GM19328 (cell line): ENCODE measurements around the gene POLR2I.
"Not testable (repeated sequence)": the region's sequence is repeated elsewhere in the genome, so short reads cannot be mapped to it uniquely, and the experiment has no call there.

Experiments
- ATAC-seq: cut with Tn5 transposase; IDR thresholded peaks from one replicate; pipeline ENCODE4 v1.9.1; 2021; ENCODE audit warnings: mild to moderate bottlenecking, moderate library complexity; ENCODE audit not compliant: unreplicated experiment

The POLR2I gene

DNA sequence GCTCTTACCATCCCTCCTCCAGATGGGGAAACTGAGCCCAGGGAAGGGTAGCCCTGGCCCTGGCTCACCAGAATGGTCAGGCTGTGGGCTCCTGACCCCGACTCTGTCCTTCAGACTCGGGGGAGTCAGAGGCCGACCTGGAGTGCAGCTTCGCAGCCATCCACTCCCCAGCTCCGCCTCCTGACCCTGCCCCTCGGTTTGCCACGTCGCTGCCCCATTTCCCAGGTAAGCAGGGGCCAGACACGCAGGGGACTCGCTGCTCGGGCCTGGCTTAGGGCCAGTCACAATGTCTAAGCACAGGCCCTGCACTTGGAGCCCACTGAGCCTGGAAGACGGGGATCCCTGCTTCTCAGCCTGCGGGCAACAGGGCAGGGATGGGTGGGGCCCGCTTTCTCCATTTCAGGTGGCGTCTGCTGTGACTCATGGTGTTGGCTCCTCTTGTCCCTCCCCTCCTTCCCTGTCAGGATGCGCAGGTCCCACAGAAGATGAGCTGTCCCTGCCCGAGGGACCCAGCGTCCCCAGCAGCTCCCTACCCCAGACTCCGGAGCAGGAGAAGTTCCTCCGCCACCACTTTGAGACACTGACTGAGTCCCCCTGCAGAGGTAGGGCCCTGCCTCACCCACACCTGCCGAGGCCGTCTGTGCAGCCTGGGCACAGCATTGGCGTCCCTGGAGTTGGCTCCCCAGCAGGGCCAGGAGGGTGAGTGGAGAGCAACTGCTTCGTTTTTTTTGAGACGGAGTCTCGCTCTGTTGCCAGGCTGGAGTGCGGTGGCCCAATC lies 12.9 kb downstream of the POLR2I start:
- ATAC-seq: no peak

DNA sequence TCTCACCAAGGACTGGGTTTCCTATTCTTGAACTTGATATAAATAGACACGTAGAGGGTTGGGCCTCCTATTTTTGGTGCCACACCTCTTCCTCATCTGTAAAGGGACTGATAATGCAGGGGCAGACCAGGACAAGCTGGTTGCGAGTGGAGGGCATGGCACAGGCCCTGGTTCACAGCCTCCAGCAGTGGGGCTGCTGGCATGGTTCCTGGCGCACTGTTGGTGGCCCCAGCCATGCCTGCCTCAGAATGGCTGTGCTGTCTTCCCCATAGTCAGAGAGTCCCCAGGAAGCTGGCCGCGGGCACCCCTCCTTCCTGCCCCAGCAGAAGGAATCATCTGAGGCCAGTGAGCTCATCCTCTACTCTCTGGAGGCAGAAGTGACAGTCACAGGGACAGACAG lies 14.2 kb downstream of the POLR2I start:
- no peak for ATAC-seq

DNA sequence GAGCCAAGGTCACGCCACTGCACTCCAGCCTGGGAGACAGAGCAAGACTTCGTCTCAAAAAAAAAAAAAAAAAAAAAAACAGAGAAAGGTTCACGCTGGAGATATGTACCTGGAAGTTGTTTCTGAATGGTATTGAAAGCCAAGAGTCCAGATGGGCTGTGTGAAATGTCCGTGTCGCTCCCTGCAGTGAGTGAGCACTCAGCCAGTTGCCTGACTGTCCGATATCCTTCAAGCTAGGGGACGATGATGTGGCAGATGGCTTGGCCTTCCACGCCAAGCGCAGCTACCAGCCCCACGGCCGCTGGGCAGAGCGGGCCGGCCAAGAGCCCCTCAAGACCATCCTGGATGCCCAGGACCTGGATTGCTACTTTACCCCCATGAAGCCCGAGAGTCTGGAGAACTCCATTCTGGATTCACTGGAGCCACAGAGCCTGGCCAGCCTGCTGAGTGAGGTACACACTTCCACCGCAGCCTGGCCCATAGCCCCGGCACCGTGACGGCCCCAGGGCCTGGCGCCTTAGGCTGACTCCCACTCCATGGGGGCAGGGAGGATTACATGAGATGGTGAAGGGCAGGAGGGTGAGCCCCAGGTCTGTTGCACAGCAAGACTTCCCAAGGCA lies 15.4 kb downstream of the POLR2I start:
- ATAC-seq: no peak

DNA sequence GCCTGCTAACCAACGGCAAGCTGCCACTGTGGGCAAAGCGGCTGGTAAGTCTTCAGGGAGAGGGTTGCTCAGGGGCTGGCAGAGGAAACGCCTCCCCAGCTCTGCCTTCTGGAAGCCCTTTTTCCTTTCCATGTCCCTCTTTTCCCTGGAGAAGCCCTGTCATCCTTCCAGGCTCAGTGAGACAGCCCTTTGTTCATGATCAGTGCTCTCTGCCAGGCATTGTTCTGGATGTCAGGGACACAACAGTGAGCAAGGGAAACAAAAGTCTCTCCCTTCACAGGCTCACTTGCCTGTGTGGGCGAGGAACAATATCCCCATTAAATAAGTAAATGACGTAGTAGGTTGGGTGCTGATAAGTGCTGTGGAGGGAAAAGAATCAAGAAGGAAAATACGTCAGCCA lies 17.6 kb downstream of the POLR2I start:
- no peak for ATAC-seq

DNA sequence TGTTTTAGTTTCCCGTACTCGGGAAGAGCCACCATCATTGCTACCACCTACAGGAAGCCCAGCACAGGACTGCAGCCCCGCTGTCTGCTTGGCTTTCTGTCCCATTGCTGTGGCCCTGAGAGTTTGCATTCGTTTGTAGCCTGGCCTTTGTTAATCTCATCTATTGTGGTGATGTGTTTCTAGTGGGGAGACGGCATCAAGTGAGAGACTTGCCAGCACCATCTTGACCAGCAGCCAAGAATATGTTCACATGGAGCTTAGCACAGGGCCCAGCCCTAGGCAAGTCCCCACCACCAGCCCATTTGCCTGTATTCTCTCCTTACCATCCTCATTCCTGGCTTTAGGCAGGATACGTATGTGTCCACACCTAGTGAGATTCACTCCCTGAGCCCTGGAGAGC lies 21.0 kb downstream of the POLR2I start:
- ATAC-seq: no peak

DNA sequence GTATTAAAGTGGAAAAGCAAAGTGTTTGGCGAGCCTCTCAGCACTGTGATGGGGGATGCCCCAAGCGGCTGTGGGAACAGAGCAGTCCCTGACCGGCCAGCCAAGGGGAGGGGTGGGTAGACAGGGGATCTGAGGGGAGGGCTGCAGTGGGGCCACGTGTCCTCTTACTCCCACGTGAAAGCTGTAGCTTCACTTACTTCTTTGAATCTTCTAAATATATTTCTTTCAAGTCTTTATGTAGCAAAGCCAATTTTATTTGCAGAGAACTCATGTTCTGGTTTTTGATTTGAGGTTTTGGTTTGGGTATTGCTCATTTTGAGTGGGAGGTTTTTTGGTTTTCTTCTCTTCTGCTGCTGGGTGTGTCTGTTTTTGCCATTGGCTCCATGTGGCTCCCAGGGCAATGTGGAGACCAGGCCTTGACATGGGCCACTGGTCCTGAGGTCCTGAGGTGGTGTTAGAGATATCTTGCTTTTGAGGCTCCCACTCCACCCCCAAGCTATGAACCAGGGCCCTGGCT lies 21.5 kb downstream of the POLR2I start:
- no peak for ATAC-seq

DNA sequence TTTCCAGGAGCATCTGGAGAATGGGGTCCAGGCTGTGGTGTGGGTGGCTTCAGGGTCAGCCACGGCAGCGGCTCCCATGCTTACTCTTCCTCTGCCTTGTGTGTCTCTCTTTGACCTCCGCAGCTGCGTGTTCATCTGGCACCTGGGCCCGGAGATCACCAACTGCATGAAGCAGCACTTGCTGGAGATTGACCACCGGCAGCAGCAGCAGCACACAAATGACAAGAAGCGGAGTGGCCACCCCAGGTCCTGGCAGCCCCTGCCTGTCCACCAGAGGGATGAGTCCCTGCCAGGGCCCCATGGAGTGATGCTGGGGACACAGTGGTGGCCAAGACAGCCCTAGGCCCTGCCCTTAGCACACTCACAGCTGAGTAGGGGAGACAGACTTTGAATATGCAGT lies 22.1 kb downstream of the POLR2I start:
- ATAC-seq: no peak

DNA sequence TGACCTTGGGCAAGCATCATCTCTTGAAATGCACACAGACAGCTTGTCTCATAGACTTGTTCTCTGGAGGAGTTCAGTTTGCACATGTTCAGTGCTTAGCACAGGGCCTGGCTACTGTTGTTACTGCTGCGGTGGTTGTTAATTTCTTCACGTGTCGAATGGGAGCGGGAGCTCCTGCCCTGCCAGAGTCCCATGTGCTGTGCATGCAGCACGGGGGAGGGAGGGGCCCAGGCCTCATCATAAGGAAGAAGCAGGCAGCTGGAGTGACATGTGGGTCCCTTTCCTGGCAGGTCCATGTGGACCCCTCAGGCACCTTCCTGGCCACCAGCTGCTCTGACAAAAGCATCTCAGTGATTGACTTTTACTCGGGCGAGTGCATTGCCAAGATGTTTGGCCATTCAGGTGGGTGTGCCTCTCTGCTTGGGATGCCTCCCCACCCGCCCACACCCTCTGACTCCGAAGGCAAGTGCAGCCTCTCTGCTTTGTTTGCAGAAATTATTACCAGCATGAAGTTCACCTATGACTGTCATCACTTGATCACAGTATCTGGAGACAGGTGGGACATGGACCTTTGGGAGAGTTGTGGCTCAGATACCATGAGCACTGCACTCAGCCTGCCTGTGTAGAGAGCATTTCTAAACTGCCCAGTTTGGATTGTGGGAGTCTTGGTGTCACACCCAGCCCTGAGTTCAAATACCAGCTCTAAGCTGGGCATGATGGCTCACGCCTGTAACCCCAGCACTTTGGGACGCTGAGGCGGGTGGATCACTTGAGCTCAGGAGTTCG lies 23.6 kb downstream of the POLR2I start:
- no peak for ATAC-seq

DNA sequence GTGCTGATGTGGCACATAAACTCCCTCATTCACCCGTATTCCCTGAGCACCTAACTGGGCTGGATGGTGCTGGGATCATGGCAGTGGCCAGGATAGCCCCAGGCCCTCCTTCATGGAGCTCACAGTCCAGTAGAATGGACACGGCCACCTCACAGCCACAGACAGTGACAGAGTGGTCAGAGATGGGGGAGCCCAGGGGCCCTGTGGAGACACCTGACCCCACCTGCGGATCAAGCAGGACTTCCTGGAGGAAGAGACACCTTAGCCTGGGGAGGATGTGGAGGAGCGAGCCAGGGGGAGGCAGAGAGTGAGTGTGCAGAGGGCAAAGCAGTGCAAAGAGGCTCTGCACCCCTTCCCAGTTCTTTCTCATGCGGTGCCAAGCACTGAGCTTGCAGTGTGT lies 24.8 kb downstream of the POLR2I start:
- no peak for ATAC-seq

DNA sequence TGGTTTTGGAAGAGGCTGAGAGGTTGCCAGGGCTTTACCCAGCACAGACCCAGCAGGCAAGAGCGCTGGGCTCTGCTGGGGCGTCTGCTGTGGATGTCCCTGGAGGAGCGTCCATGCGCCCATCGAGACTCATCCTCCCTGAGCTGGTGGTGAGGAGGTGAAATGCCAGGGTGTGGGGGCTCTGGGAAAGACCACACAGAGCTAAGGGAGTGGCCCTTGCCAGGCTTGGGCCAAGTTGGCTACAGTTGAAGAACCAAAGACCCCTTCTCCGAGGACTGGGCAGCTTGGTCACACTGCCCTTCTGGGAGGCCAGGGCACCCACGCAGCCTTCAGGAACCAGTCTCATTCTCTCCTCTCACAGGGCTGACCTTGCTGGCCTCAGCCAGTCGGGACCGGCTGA lies 28.3 kb downstream of the POLR2I start:
- ATAC-seq: no peak

DNA sequence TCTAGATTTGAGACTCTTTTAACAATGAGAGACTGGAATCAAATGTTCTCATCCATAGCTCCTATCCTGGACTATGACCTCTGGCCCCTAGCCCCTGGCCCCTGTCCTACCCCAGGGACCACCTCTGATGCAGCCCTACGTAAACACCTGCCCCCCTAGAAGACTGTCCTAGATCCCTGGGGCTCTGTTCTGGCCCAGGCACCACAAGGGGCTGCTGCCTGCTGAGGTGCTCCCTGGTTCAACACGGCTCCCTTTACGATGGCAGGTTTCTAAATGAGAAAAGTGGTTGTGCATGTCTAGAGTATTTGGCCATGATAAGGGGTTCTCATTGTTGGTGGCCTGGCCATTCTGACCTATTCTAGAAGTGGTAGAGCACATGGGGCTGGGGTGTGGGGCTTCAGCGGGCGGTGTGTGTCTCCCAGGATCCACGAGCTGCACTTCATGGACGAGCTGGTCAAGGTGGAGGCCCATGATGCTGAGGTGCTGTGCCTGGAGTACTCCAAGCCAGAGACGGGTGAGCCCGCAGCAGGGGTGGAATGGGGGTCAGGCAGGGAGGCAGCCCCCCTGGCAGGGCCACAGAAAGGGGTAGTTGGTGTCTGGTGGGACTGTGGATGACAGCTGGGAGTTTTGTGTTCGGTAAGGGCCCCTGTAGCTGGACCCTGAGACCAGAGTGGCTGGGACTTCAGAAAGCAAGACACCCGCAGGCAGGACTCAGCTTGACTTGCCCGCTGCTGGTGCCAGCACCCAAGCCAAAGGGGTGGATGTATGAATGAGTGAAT lies 30.3 kb downstream of the POLR2I start:
- ATAC-seq: no peak

DNA sequence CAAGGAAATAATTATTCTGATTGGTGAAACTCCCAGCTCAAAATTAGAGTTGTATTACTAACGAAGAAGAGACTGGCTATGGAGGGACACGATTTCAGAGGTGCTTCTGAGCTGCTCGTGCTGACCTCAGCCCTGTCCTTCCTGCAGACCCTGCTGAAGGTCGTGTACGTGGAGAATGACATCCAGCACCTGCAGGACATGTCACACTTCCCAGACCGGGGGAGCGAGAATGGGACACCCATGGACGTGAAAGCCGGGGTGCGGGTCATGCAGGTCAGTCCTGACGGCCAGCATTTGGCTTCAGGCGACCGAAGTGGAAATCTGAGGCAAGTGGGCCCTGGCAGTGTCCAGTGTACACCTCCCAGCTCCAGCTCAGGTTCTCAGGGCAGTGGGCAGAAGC lies 31.8 kb downstream of the POLR2I start:
- no peak for ATAC-seq

DNA sequence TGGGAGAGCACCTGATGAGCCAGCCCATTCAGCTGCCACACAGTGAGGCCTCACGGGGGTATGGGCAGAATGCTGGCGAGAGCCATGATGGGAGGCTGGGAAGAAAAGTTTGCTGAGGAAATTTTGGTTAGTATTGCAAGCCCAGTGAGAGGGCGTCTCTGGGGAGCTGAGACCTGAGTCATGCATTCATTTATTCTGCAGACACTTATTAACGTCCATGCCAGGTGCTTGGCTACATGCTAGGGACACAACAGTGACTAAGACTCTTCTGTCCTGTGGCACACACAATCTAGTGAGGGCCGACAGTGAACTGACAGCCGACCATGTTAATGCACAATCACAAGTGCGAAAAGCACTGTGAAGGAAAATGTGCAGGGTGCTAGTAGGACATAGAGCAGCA lies 32.8 kb downstream of the POLR2I start:
- ATAC-seq: no peak

DNA sequence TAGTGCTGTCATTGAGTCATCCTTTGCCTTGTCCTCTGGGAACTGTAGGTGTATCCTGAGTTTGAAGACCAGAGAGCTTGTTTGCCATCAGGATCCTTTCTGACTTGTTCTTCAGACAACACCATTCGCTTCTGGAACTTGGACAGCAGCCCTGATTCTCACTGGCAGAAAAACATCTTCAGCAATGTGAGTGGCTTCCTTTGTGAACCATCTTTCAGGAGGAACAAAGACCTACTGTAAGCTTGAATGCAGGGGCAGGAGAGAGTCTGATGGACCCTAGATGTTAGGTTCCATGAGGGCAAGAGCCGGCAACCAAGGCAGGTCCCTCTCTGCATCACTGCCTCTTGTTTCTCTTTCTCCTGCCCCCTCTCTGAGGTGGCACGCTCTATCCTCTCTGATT lies 33.3 kb downstream of the POLR2I start:
- no peak for ATAC-seq

DNA sequence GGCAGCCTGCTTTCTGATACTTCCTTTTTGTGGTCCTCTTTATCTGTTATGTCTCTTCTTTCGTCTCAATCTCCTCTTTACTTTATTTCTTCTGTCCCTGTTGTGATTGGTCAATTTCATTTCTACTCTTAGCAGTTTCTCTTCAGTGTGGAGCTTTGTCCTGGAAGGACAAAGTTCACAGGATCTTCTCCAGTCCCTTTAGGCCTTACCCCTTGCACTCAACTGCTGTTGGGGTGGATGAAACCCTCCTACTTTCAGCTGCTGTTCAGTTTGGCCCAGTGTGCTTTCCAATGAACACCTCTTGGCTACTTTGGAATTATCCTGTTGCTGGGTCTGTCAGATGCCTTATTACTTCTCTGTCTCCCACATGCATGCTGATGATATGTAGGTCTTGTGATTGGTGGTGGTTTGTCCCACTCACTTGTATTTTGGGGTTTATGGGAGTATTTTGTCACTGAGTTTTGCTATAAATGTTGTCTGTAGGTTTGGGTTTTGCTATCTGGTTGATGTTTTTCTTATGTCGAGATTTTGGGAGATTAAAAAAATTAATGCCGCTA lies 35.2 kb downstream of the POLR2I start:
- ATAC-seq: no peak

DNA sequence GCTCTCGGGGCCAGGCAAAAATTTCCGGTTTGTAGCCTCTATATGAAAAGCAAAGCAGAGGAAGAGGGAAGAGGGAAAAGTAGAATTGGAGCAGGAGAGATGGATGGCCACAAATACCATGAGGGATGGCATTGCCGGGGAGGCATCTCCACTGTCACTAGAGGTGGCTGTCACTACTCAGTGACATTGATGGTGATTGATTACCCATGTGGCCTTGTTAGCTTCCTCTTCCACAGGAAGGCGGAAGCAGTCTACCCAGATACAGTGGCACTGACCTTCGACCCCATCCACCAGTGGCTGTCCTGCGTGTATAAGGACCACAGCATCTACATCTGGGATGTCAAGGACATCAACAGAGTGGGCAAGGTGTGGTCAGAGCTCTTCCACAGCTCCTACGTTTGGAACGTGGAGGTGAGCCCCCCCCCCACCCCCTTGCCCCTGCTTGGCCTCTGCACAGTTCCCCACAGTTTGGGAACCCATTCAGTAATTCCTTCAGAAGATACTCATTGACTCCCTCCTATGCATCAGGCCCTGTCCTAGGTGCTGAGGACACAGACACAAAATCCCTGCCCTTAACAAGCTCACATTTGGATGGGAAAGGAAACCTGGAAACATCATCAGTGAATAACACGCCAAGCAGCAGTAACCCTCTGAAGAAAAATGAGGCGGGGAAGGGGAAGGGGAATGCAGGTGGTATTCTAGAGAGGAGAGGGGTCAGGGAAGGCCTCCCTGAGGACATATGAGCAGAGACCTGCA lies 41.4 kb downstream of the POLR2I start:
- ATAC-seq: no peak

DNA sequence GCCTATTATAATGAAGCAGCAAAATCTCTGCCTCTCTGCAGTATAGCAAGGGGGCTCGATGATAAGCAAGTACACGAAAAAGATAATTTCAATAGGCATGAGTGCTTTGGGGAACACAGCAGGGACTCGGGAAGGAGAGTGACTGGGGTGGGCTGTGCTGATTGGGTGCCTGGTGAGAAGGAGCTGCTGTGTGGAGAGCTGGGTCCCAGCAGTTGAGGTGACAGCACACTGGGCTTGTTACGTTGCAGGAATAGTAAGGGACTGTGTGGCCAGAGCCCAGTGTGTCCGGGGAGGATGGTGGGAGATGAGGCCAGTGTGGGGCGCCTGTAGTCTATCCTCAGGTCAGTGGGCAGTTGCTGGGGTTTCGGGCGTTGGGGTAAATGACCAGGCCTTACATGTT lies 42.6 kb downstream of the POLR2I start:
- no peak for ATAC-seq

DNA sequence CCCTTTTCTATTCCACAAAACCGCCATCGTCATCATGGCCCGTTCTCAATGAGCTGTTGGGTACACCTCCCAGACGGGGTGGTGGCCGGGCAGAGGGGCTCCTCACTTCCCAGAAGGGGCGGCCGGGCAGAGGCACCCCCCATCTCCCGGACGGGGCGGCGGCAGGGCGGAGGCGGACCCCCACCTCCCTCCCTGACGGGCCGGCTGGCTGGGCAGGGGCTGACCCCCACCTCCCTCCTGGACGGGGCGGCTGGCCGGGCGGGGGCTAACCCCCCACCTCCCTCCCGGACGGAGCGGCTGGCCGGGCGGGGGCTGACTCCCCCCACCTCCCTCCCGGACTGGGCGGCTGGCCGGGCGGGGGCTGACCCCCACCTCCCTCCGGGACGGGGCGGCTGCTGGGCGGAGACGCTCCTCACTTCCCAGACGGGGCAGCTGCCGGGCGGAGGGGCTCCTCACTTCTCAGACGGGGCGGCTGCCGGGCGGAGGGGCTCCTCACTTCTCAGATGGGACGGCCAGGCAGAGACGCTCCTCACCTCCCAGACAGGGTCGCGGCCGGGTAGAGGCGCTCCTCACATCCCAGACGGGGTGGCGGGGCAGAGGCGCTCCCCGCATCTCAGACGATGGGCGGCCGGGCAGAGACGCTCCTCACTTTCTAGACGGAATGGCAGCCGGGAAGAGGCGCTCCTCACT lies 45.7 kb downstream of the POLR2I start:
- not testable (repeated sequence) for ATAC-seq

DNA sequence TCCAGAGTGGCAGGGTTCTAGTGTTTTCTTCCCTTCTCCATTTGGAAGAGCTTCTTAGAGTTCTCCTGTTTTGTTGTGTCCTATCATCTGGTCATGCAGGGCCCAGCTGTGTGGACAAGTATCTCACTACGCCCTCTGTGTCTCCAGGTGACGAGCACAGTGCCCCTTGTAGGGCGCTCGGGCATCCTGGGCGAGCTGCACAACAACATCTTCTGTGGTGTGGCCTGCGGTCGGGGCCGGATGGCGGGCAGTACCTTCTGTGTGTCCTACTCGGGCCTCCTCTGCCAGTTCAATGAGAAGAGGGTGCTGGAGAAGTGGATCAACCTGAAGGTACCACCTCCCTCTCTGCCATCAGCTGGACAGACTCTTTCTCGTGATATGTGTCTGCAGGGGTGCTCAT lies 47.0 kb downstream of the POLR2I start:
- ATAC-seq: no peak
